HepG2 (cell line): ENCODE results near the gene PRDM15. TPM values are rescaled to one million over a fixed set of nuclear protein-coding genes. Genes with fewer than 3 reads are reported as not detected.

ENCODE experiments used
- ATAC-seq: fragments of 200-7000 bp; cut with Tn5 transposase; 3 replicates; pipeline ENCODE4 v1.9.1; 2020; ENCODE audit warnings: mild to moderate bottlenecking, moderate library complexity
- BruUV-seq: library from RNA; stranded (reverse); fragments of 400-500 nt; replicated peaks from 2 replicates; lab custom pipeline; 2021; lab: Mats Ljungman, UMichigan
- CTCF ChIA-PET: fragments of 300-600 bp; formaldehyde crosslinking; extraction: SDS; loops from one replicate; lab custom pipeline; 2021; ENCODE audit warnings: low total read pairs, inconsistent platforms, low intra/inter-chr PET ratio; lab: Yijun Ruan, JAX
- POLR2A ChIA-PET: fragments of 350-600 bp; sonication (Branson Sonifier 250); formaldehyde crosslinking; loops from one replicate; lab custom pipeline; 2020; ENCODE audit warnings: antibody characterized with exemption, inconsistent platforms; lab: Yijun Ruan, JAX
- DNase-seq: peaks from one replicate; pipeline ENCODE4 v3.0.0-alpha.2; 2015; ENCODE audit warnings: low spot score
- FAIRE-seq: peaks from 3 replicates; lab custom pipeline; 2011; peaks lifted over from hg19 to GRCh38; lab: Jason Lieb, UNC
- H2AFZ ChIP-seq: one replicate; pipeline ENCODE4 v1.6.1; 2011; ENCODE audit warnings: low read length, inconsistent platforms
- H3K27ac ChIP-seq: fragments of 300-600 bp; 3 replicates; pipeline ENCODE4 v1.8.0; 2011; ENCODE audit warnings: mixed run types, mild to moderate bottlenecking, mixed read lengths, low read length, inconsistent platforms; ENCODE audit not compliant: insufficient read depth; ENCODE audit errors: extremely low read length
- H3K27me3 ChIP-seq, 2 experiments: fragments of 200-600 bp in 1 of 2; 2 replicates in 1 of 2; 3 replicates in 1 of 2; pipeline versions ENCODE4 v1.6.0 to v1.8.0; 2011; ENCODE audit warnings: low read length in 2 of 2, mild to moderate bottlenecking in 2 of 2, moderate library complexity in 2 of 2, inconsistent platforms in 1 of 2; ENCODE audit not compliant: insufficient read depth in 2 of 2, control insufficient read depth in 1 of 2
- H3K36me3 ChIP-seq, 2 experiments: fragments of 200-600 bp in 1 of 2; replicated peaks in 1 of 2; 2 replicates in 1 of 2; 3 replicates in 1 of 2; pipeline versions ENCODE4 v1.5.1 to v1.8.0; 2011; ENCODE audit warnings: low read length in 2 of 2, inconsistent platforms in 1 of 2; ENCODE audit not compliant: insufficient read depth in 2 of 2, control insufficient read depth in 1 of 2
- H3K4me1 ChIP-seq: 2 replicates; pipeline ENCODE4 v1.5.1; 2012; ENCODE audit warnings: low read length, inconsistent platforms; ENCODE audit not compliant: insufficient read depth
- H3K4me2 ChIP-seq: 2 replicates; pipeline ENCODE4 v1.6.0; 2011; ENCODE audit warnings: low read depth, low read length, inconsistent platforms
- H3K4me3 ChIP-seq, 3 experiments: fragments of 200-600 bp in 1 of 3; sonication (generic), shearing (Covaris generic) in 1 of 3; replicated peaks in 1 of 3; 2 replicates each; pipeline ENCODE4 v1.5.1; 2011 to 2016; ENCODE audit warnings: low read length in 3 of 3, inconsistent platforms in 2 of 3, low read depth in 2 of 3, mild to moderate bottlenecking in 2 of 3, control low read depth in 1 of 3, mixed read lengths in 1 of 3; ENCODE audit not compliant: insufficient read depth in 1 of 3
- H3K79me2 ChIP-seq: one replicate; pipeline ENCODE4 v1.6.1; 2011; ENCODE audit warnings: low read length, inconsistent platforms; ENCODE audit not compliant: insufficient read depth
- H3K9ac ChIP-seq: 2 replicates; pipeline ENCODE4 v1.6.0; 2011; ENCODE audit warnings: mild to moderate bottlenecking, low read depth, low read length, inconsistent platforms; ENCODE audit not compliant: insufficient read depth
- H3K9me3 ChIP-seq: 2 replicates; pipeline ENCODE4 v1.5.1; 2012; ENCODE audit warnings: mild to moderate bottlenecking, low read length
- H4K20me1 ChIP-seq: 2 replicates; pipeline ENCODE4 v1.6.0; 2011; ENCODE audit warnings: inconsistent platforms, mild to moderate bottlenecking, low read length, moderate library complexity; ENCODE audit not compliant: insufficient read depth
- FIP1L1 ChIP-seq: fragments of 200-400 bp; formaldehyde crosslinking; IDR thresholded peaks from 2 replicates; pipeline ENCODE4 v1.6.1; 2018; ENCODE audit warnings: low read depth, mild to moderate bottlenecking, low read length, moderate library complexity, borderline replicate concordance; ENCODE audit not compliant: insufficient read depth
- KDM5A ChIP-seq: fragments of 200-600 bp; sonication (generic); IDR thresholded peaks from 2 replicates; pipeline ENCODE4 v1.7.0; 2018; ENCODE audit warnings: antibody characterized with exemption, mild to moderate bottlenecking, low read length, borderline replicate concordance
- KDM5B ChIP-seq: sonication (generic); formaldehyde crosslinking; IDR thresholded peaks from 2 replicates; pipeline ENCODE4 v1.4.0; 2020; ENCODE audit warnings: missing genetic modification reagents, mild to moderate bottlenecking, borderline replicate concordance
- LBX2 ChIP-seq: sonication (generic); formaldehyde crosslinking; IDR thresholded peaks from 2 replicates; pipeline ENCODE4 v1.5.0; 2020; ENCODE audit warnings: missing genetic modification reagents, mild to moderate bottlenecking, borderline replicate concordance
- MYC ChIP-seq: sonication (generic); formaldehyde crosslinking; IDR thresholded peaks from 2 replicates; pipeline ENCODE4 v1.9.0; 2021; ENCODE audit warnings: missing genetic modification reagents, borderline replicate concordance
- NFKB2 ChIP-seq: sonication (generic); formaldehyde crosslinking; IDR thresholded peaks from 2 replicates; pipeline ENCODE4 v1.4.0; 2020; ENCODE audit warnings: missing genetic modification reagents, borderline replicate concordance
- RFX3 ChIP-seq: IDR thresholded peaks from 2 replicates; pipeline ENCODE4 v1.6.1; 2016; ENCODE audit warnings: missing biosample characterization, missing genetic modification reagents
- SRF ChIP-seq: IDR thresholded peaks from 2 replicates; pipeline ENCODE4 v1.6.1; 2011; ENCODE audit warnings: mild to moderate bottlenecking, low read depth, low read length, moderate library complexity
- TAF15 ChIP-seq: fragments of 200-400 bp; formaldehyde crosslinking; IDR thresholded peaks from one replicate; pipeline ENCODE4 v1.6.1; 2018; ENCODE audit warnings: mild to moderate bottlenecking, low read depth, low read length; ENCODE audit not compliant: poor library complexity, severe bottlenecking
- ZBTB33 ChIP-seq: sonication (generic); formaldehyde crosslinking; IDR thresholded peaks from 2 replicates; pipeline ENCODE4 v1.4.0; 2020; ENCODE audit warnings: missing genetic modification reagents
- ZNF468 ChIP-seq: sonication (generic); formaldehyde crosslinking; IDR thresholded peaks from 2 replicates; pipeline ENCODE4 v1.8.0; 2022; ENCODE audit warnings: mild to moderate bottlenecking, moderate library complexity, missing genetic modification reagents
- ZNF83 ChIP-seq: sonication (generic); formaldehyde crosslinking; IDR thresholded peaks from 2 replicates; pipeline ENCODE4 v1.4.0; 2020; ENCODE audit warnings: missing genetic modification reagents, mild to moderate bottlenecking, borderline replicate concordance
- WGBS: methylation state at CpG from one replicate; pipeline ENCODE4 v1.1.6; 2017; ENCODE audit warnings: low lambda C conversion rate; 5-methylcytosine and 5-hydroxymethylcytosine counted together
- in situ Hi-C: cut with HindIII; loops from 2 replicates; pipeline ENCODE4 v1.10.0; 2017; ENCODE audit warnings: low pct_unique_long_range_greater_than_20kb; ENCODE audit not compliant: extremely low pct_ligation_motif_present
- intact Hi-C: fragments of 100-400 bp; cut with micrococcal nuclease; formaldehyde crosslinking; loops from one replicate; pipeline ENCODE4 v1.10.0; 2022; ENCODE audit not compliant: unreplicated experiment
- polyA plus RNA-seq, 8 experiments: library from polyadenylated mRNA; depleted of rRNA in 3 of 8; stranded (reverse) in 7 of 8; unstranded in 1 of 8; fragments of >200 nt; fragmentation: Illumina TruSeq in 4 of 8; extraction: Trizol in 4 of 8; gene quantifications; 2 replicates each; pipeline versions ENCODE4 v1.2.1 to v1.2.3, GENCODE V29; 2011 to 2016; ENCODE audit warnings: low read depth in 4 of 8, missing spikeins in 1 of 8, mixed read lengths in 1 of 8; ENCODE audit not compliant: insufficient read depth in 1 of 8
- total RNA-seq, 5 experiments: library from RNA; depleted of rRNA; stranded (reverse); fragments of >200 nt; fragmentation: Illumina TruSeq; extraction: Trizol; gene quantifications; 2 replicates each; pipeline ENCODE4 v1.2.3, GENCODE V29; 2016; ENCODE audit warnings: low read depth in 1 of 5

Gene PRDM15
- total and polyA plus RNA-seq, 2 of the 13 experiments (the other 11 are each of a cell fraction or from before 2014, with no cell fraction given) = 4.0 to 6.9 TPM

DNA sequence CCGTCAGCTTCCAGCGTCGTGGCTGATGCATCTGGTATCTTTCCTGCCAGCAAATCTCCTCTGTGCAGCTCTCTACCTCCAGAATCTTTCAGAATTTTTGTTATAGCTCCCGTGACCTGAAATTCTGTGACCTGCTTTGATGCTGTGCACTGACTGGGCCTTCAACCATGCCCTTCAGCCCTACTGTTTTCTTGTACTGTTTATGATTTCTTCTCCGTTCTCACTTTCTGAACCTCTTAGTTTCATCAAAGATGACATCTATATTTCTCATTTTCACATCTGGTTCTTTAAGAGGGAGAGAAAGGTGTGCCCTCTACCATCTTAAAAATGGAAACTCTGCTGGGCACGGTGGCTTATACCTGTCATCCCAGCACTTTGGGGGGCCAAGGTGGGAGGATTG, 5.7 kb downstream of the PRDM15 start:
- POLR2A ChIA-PET = no interaction called here
- intact Hi-C loops = no loop called here

More for the DNA sequence above, 5.7 kb downstream of the PRDM15 start:
- Histone ChIP-seq H3K36me3 (no peaks in the 10 kb centered on the region), H3K9ac (no peak overlapping the region), H3K4me1 (peaks cover 23% of the 10 kb centered on the region), H4K20me1 (no peaks in the 10 kb centered on the region), H3K27ac (no peak overlapping the region), H3K4me3 (no peak overlapping the region), H3K27me3 (no peaks in the 10 kb centered on the region), H3K4me2 (no peak overlapping the region), H2AFZ (no peak overlapping the region), H3K79me2 (peaks cover 27% of the 10 kb centered on the region), H3K9me3 (no peaks in the 10 kb centered on the region)
- FAIRE-seq = no peak
- no peak for ATAC-seq
- CTCF ChIA-PET = no interaction called here
- no peak for TF ChIP-seq TAF15
- TF ChIP-seq ZBTB33 = no peak
- TF ChIP-seq KDM5B (CRISPR knock-in tag) = no peak
- no peak for TF ChIP-seq ZNF468 (CRISPR knock-in tag)
- no peak for TF ChIP-seq MYC
- no peak for TF ChIP-seq LBX2 (CRISPR knock-in tag)
- TF ChIP-seq SRF = no peak
- no peak for TF ChIP-seq KDM5A
- no peak for TF ChIP-seq RFX3
- no peak for TF ChIP-seq ZNF83 (CRISPR knock-in tag)
- TF ChIP-seq FIP1L1 = no peak
- no peak for TF ChIP-seq NFKB2 (CRISPR knock-in tag)
- WGBS = 94% methylated on average over 6 of the region's 6 CpGs
- in situ Hi-C loops = no loop called here
- DNase-seq = no peak
- BruUV-seq = no TSS peak
